UCSD-AML1 (cell line): Measurements from ENCODE around the gene HCFC2.
"Not testable (repeated sequence)": the region's sequence is repeated elsewhere in the genome, so short reads cannot be mapped to it uniquely, and the experiment has no call there.

Experiments
- DNase-seq: peaks from one replicate; lab custom pipeline; 2025; ENCODE audit not compliant: unreplicated experiment; lab: John Stamatoyannopoulos, UW

HCFC2 gene

GRCh38 chr12:104064031-104064841 lies at the start of gene HCFC2:
HCFC2 (plus strand) TSS chr12:104064531; CDS start chr12:104064561, 30 bp downstream.
- DNase-seq = peak; percentile 91

GRCh38 chr12:104021862-104022261 lies 42.5 kb upstream of the HCFC2 start:
- DNase-seq = not testable (repeated sequence)

- DNase-seq = no peak
These were observed 41.5 kb upstream of the HCFC2 start for GRCh38 chr12:104022786-104023185.

GRCh38 chr12:104023710-104024109 lies 40.6 kb upstream of the HCFC2 start:
- DNase-seq = no peak

DNA sequence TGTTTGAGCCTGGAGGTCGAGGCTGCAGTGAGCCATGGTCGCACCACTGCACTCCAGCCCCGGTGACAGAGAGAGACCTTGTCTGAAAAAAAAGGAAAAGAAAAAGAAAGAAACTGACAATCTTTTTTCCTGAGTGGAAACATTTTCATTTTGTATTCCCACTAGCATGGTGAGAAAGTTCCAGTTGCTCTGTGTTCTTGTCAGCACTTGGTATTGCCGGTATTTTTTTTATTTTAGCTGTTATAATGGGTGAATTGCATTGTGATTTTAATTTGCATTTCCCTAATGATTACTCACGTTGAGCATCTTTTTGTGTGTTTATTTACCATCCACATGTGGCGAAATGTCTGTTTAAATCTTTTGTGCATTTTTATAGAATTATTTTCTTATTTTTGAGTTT lies 40.0 kb upstream of the HCFC2 start:
- no peak for DNase-seq

DNA sequence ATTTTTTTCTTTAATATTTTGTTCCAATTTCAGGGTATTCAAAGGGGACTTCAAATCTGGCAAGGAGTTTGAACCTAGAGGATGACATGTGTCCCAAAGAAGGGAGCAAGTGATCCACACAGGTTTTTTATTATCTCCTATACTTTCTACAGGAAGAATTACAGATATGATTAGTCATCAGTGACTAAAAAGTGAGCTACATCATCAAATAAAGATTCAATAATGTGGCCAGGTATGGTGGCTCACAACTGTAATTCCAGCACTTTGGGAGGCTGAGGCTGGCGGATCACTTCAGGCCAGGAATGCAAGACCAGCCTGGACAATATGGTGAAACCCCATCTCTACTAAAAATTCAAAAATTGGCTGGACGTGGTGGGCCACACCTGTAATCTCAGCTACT lies 38.6 kb upstream of the HCFC2 start:
- DNase-seq = no peak

GRCh38 chr12:104026841-104027599 lies 37.3 kb upstream of the HCFC2 start:
- no peak for DNase-seq

DNA sequence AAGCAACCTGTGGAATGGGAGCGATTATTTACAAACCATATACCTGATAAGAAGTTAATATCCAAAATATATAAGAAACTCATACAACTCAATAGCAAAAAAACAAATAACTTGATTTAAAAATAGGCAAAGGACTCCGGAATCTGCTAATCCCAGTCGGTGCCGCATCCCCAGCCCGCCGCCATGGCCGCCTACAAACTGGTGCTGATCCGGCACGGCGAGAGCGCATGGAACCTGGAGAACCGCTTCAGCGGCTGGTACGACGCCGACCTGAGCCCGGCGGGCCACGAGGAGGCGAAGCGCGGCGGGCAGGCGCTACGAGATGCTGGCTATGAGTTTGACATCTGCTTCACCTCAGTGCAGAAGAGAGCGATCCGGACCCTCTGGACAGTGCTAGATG lies 33.7 kb upstream of the HCFC2 start:
- DNase-seq = not testable (repeated sequence)

DNA sequence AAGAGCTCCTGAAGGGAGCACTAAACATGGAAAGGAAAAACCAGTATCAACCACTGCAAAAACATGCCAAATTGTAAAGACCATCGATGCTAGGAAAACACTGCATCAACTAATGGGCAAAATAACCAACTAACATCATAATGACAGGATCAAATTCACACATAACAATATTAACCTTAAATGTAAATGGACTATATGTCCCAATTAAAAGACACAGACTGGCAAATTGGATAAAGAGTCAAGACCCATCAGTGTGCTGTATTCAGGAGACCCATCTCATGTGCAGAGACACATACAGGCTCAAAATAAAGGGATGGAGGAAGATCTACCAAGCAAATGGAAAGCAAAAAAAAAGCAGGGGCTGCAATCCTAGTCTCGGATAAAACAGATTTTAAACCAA lies 28.2 kb upstream of the HCFC2 start:
- not testable (repeated sequence) for DNase-seq

DNA sequence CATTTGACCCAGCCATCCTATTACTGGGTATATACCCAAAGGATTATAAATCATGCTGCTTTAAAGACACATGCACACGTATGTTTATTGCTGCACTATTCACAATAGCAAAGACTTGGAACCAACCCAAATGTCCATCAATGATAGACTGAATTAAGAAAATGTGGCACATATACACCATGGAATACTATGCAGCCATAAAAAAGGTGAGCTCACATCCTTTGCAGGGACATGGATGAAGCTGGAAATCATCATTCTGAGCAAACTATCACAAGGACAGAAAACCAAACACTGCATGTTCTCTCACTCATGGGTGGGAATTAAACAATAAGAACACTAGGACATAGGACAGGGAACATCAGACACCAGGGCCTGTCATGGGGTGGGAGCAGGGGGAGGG lies 24.6 kb upstream of the HCFC2 start:
- not testable (repeated sequence) for DNase-seq

DNA sequence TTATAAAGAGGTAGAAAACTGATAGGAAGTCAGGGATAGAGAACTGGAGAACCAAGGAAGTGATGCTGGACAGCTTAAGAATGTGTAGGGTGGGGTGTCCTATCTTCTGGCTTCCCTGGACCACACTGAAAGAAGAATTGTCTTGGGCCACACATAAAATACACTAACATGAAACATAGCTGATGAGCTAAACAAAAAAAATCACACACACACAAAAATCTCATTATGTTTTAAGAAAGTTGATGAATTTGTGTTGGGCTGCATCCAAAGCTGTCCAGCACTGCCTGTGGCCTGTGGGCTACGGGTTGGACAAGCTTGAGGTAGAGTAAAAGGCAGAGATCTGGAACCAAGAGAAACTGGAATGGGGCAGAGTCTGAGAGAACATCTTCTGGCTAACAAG lies 21.8 kb upstream of the HCFC2 start:
- DNase-seq = no peak

GRCh38 chr12:104044158-104044557 lies 20.2 kb upstream of the HCFC2 start:
- DNase-seq = no peak

DNA sequence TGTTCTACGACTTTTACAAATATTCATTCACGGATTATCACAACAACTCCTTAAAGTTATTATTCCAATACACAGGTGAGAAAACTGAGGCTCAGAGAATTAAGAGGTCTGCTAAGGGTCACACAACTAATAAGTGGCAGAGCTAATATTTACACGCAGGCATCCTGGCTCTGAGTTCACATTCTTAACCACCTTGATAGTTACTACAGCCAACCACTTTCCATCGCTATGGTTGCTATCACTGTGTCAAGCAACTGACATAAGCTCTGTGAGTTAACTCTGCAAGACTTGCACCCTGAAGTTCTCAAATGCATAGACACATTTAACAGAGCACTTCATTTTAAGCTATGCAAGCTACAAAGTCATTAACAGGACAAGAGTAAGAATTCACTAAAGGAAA lies 18.0 kb upstream of the HCFC2 start:
- DNase-seq = no peak

DNA sequence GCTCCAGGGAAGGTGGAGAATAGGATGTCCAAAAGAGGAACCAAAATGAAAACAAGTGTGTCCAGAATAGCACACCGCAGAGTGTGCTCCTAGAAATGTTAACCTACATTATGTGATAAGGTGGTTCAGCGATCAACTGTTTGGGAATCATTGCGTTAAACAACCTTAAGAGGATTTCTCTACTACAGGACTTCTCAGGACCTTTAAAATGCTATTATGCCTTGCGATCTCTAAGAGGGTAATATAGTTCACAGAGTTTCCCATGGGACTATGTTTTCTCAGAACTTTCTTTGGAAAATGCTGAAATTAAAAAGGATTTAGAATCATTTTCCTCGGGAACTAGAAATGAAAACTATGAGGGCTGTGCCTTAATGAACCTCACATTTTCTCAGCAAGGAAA lies 16.2 kb upstream of the HCFC2 start:
- no peak for DNase-seq

DNA sequence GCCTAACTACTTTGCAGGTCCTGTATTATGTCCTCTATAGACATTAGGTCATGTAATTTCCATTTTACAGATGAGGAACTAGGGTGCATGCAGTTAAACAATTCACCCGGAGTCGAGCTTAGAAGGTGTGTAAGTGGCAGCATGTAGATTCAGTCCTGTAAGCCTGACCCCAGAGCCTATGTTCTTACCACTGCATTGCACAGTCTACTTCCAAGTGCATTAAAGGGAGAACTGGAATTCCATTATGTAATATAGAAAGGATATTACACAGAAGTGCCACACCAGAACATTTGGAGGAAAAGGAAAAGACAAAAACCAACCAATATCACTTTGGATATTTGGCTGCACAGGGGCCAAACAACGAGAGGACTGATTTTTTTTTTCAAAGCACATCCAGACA lies 15.5 kb upstream of the HCFC2 start:
- no peak for DNase-seq

GRCh38 chr12:104049278-104049902 lies 14.9 kb upstream of the HCFC2 start:
- no peak for DNase-seq

GRCh38 chr12:104049903-104050356 lies 14.4 kb upstream of the HCFC2 start, which contains the start of gene GLT8D2:
GLT8D2 (minus strand) TSS chr12:104050187; CDS start chr12:104019648, 30,539 bp downstream.
- DNase-seq = no peak

- no peak for DNase-seq
These were observed 13.9 kb upstream of the HCFC2 start for GRCh38 chr12:104050436-104050835.

GRCh38 chr12:104054681-104055346 lies 9.5 kb upstream of the HCFC2 start:
- no peak for DNase-seq

DNA sequence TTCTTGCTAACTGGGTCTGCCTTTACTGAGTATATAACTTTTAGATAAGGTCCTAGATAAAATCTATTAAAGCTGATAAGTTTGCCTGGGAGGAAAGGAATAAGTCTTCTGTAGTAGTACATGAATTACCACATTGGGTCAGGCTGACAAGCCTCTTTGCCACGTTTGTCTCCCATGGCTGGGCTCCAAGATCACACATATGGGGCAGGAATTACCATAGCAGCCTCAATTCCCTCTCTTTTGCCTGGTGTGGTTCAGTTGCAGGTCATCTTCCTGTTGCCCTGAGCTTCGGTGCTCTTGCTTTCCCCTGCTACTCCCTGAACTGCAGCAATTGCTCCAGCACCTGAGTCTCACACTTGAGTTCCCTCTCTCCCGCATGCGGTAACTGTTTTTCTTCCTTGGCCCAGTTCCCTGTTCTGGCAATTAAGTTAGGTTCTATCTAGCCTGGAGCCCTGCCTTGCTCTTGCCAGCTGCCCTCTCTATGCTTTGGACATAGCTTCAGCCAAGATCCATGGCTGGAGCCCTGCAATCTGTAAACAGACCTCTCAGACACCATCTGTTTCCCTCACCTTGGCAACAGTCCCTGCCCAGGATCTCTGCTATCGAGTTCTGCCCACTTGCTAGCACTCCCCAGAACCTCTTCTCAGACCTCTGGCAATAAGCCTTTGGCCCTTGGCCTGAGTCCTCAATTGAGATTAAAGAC lies 8.5 kb upstream of the HCFC2 start:
- DNase-seq = no peak
